ENCODE results near the gene OTOG. TPM values are rescaled to one million over a fixed set of nuclear protein-coding genes. Genes with fewer than 3 reads are reported as not detected.

The OTOG gene
- total RNA-seq, 1 experiment from 2014 or later, result 0.35 TPM

- Histone ChIP-seq H3K18ac (ENCODE audit: insufficient read length, low read depth, low read length) (no peak overlapping the region), H4K91ac (ENCODE audit: insufficient read length, low read depth, low read length) (no peak overlapping the region), H3K79me2 (ENCODE audit: insufficient read depth, low read length) (no peaks in the 10 kb centered on the region), H3T11ph (ENCODE audit: low read length) (no peak overlapping the region), H2BK15ac (ENCODE audit: low read depth, low read length) (no peak overlapping the region), H4K20me1 (ENCODE audit: control insufficient read depth, insufficient read depth, insufficient read length) (no peaks in the 10 kb centered on the region), H3K23ac (ENCODE audit: insufficient read length, low read depth, low read length) (no peak overlapping the region), H2BK120ac (ENCODE audit: low read depth, low read length, poor library complexity, severe bottlenecking) (no peak overlapping the region), H3K27ac (ENCODE audit: insufficient read length, low read depth, low read length) (no peak overlapping the region), H4K8ac (replicated peaks; ENCODE audit: insufficient read length, low read depth, low read length) (no peak overlapping the region), H3K27me3 (ENCODE audit: insufficient read depth, low read length) (no peaks in the 10 kb centered on the region), H3K9me3 (ENCODE audit: control insufficient read depth, low read depth, low read length) (no peaks in the 10 kb centered on the region), H2AFZ (ENCODE audit: low read length) (no peak overlapping the region), H3K79me1 (ENCODE audit: insufficient read depth, low read depth, low read length, poor library complexity, severe bottlenecking) (no peaks in the 10 kb centered on the region), H2BK12ac (ENCODE audit: insufficient read length, low read depth, low read length) (no peak overlapping the region), H3K4ac (ENCODE audit: low read depth, low read length) (no peak overlapping the region), H4K5ac (ENCODE audit: insufficient read length, low read depth, low read length) (no peak overlapping the region), H3K9ac (ENCODE audit: extremely low read depth, insufficient read length, low read length) (no peak overlapping the region), H3K14ac (ENCODE audit: insufficient read depth, low read length) (no peak overlapping the region), H2BK20ac (ENCODE audit: low read depth, low read length, poor library complexity, severe bottlenecking) (no peak overlapping the region), H3K4me2 (ENCODE audit: insufficient read depth, insufficient read length, low read length) (no peak overlapping the region), H3K56ac (ENCODE audit: insufficient read length, low read depth, low read length) (no peak overlapping the region), H2AK5ac (ENCODE audit: insufficient read length, low read length) (no peak overlapping the region), H2BK5ac (ENCODE audit: insufficient read length, low read length) (no peak overlapping the region), H3K23me2 (ENCODE audit: insufficient read length, low read depth, low read length, poor library complexity, severe bottlenecking) (no peaks in the 10 kb centered on the region), H3K4me1 (ENCODE audit: insufficient read depth, low read length) (no peaks in the 10 kb centered on the region)
- WGBS (ENCODE audit: extremely low coverage, insufficient read length, low lambda C conversion rate), result no CpG with 5 or more reads among the region's 14 CpGs
- Mint-ChIP-seq H3K4me3 (no peak overlapping the region), H3K27ac (no peak overlapping the region), H3K27me3 (ENCODE audit: low read depth) (no peaks in the 10 kb centered on the region; the same call in 1 of the 2 replicates), H3K9me3 (no peaks in the 10 kb centered on the region), H3K36me3 (ENCODE audit: insufficient read depth in 1 of 3, low read depth in 3 of 3) (no peaks in the 10 kb centered on the region), H3K4me1 (peaks cover 0 to 25% of the 10 kb centered on the region in 2 experiments; a peak in 2 of 4 replicates)
- no peak for TF ChIP-seq CTCF (conservative IDR thresholded peaks at IDR 0.05)
- no peak for DNase-seq
Observed at GRCh38 chr11:17528906-17529843, 17.9 kb upstream of the OTOG start.
